ENCODE measurements around the gene CCN2. TPM values are rescaled to one million over a fixed set of nuclear protein-coding genes. Genes with fewer than 3 reads are reported as not detected.

Gene CCN2
- total RNA-seq, 1 experiment from 2014 or later: 3.1 TPM

GRCh38 chr6:131972741-131973140 is 21.6 kb upstream of the CCN2 start:
- H3K9me3 ChIP-seq (ENCODE audit: control insufficient read depth in 1 of 2, insufficient read depth in 1 of 2, low read depth in 1 of 2, low read length in 2 of 2): no peaks in the 10 kb centered on the region
- no TSS peak for BruUV-seq (replicated peaks)
- H3K9me2 ChIP-seq (ENCODE audit: insufficient read depth): no peaks in the 10 kb centered on the region
- ATAC-seq (no peak), DNase-seq (ENCODE audit: low read depth, low spot score) (no peak)
- no peak overlapping the region for H3K27ac ChIP-seq (ENCODE audit: low read depth, low read length)
- ChIA-PET CTCF (no interaction called here), POLR2A (no interaction called here), RAD21 (ENCODE audit: low non-redundant PET in 1 of 2, low total read pairs in 2 of 2, uncharacterized antibody in 2 of 2, unreplicated experiment in 2 of 2) (no interaction called here)
- H3K4me2 ChIP-seq (ENCODE audit: low read length): no peak overlapping the region
- no peaks in the 10 kb centered on the region for H3K27me3 ChIP-seq (ENCODE audit: insufficient read depth, low read length)
- no peaks in the 10 kb centered on the region for H3K79me2 ChIP-seq (ENCODE audit: insufficient read depth, low read length)
- no peaks in the 10 kb centered on the region for H4K20me1 ChIP-seq (ENCODE audit: insufficient read depth)
- no peaks in the 10 kb centered on the region for H3K4me1 ChIP-seq (ENCODE audit: control insufficient read depth in 1 of 2, insufficient read depth in 2 of 2, low read length in 2 of 2)
- no peak overlapping the region for H3K4me3 ChIP-seq (replicated peaks in 1 of 2; ENCODE audit: low read depth in 1 of 2, low read length in 2 of 2)
- TF ChIP-seq SRF (IDR thresholded peaks at IDR 0.05; ENCODE audit: low read depth): no peak
- TF ChIP-seq RAD21 (IDR thresholded peaks at IDR 0.05; ENCODE audit: low read depth): no peak
- TF ChIP-seq SP1 (IDR thresholded peaks at IDR 0.05; ENCODE audit: low read depth): no peak
- no peak for TF ChIP-seq SIN3A (IDR thresholded peaks at IDR 0.05; ENCODE audit: low read depth)
- no peaks in the 10 kb centered on the region for H3K36me3 ChIP-seq (ENCODE audit: control insufficient read depth in 1 of 2, insufficient read depth in 2 of 2, low read length in 2 of 2)
- intact Hi-C loops (cut with micrococcal nuclease): no loop called here
- H3K9ac ChIP-seq (ENCODE audit: low read length): no peak overlapping the region
- no peak overlapping the region for H2AFZ ChIP-seq (ENCODE audit: low read depth, low read length, poor library complexity, severe bottlenecking)

GRCh38 chr6:131970076-131970859 is 19.1 kb upstream of the CCN2 start:
- no peaks in the 10 kb centered on the region for H3K27me3 ChIP-seq (ENCODE audit: insufficient read depth, low read length)
- ATAC-seq: no peak
- intact Hi-C loops (cut with micrococcal nuclease): no loop called here
- BruUV-seq (replicated peaks): no TSS peak
- H3K4me3 ChIP-seq (replicated peaks in 1 of 2; ENCODE audit: low read depth in 1 of 2, low read length in 2 of 2): no peak overlapping the region
- H3K9ac ChIP-seq (ENCODE audit: low read length): no peak overlapping the region
- H3K4me2 ChIP-seq (ENCODE audit: low read length): no peak overlapping the region
- no peaks in the 10 kb centered on the region for H3K36me3 ChIP-seq (ENCODE audit: control insufficient read depth in 1 of 2, insufficient read depth in 2 of 2, low read length in 2 of 2)
- CTCF ChIA-PET: no interaction called here
- H3K27ac ChIP-seq (ENCODE audit: low read depth, low read length): no peak overlapping the region
- no peaks in the 10 kb centered on the region for H3K9me3 ChIP-seq (ENCODE audit: control insufficient read depth in 1 of 2, insufficient read depth in 1 of 2, low read depth in 1 of 2, low read length in 2 of 2)
- no peaks in the 10 kb centered on the region for H4K20me1 ChIP-seq (ENCODE audit: insufficient read depth)
- POLR2A ChIA-PET: interaction anchor here (0.5 kb wide), 1 partner anchor 12 kb away, joined by 3 read pairs; no protein-coding TSS in a partner anchor
- DNase-seq (ENCODE audit: low read depth, low spot score): no peak
- RAD21 ChIA-PET (ENCODE audit: low non-redundant PET in 1 of 2, low total read pairs in 2 of 2, uncharacterized antibody in 2 of 2, unreplicated experiment in 2 of 2): no interaction called here
- no peak for TF ChIP-seq RAD21 (IDR thresholded peaks at IDR 0.05; ENCODE audit: low read depth)
- no peak overlapping the region for H2AFZ ChIP-seq (ENCODE audit: low read depth, low read length, poor library complexity, severe bottlenecking)
- no peaks in the 10 kb centered on the region for H3K79me2 ChIP-seq (ENCODE audit: insufficient read depth, low read length)
- H3K9me2 ChIP-seq (ENCODE audit: insufficient read depth): no peaks in the 10 kb centered on the region
- no peaks in the 10 kb centered on the region for H3K4me1 ChIP-seq (ENCODE audit: control insufficient read depth in 1 of 2, insufficient read depth in 2 of 2, low read length in 2 of 2)
